Subcutaneous adipose tissue (tissue), 4 donors: ENCODE results near the gene EIF4B. TPM values are rescaled to one million over a fixed set of nuclear protein-coding genes. Genes with fewer than 3 reads are reported as not detected.

Experiments
- total RNA-seq, 4 donors: library from RNA; depleted of rRNA; stranded (reverse); fragments of >200 nt; gene quantifications; one replicate each; pipeline ENCODE4 v1.1.0, GENCODE V29; 2016
- TF ChIP-seq, protein P1 (sequence below): fragments of 450-650 bp; IDR thresholded peaks from one replicate; pipeline ENCODE4 v1.5.1; 2016; ENCODE audit warnings: low read depth, mild to moderate bottlenecking, control low read depth, antibody characterized with exemption, moderate library complexity

EIF4B gene
- total RNA-seq, 4 donors from 2014 or later: 471 to 677 (median 528) TPM

GRCh38 chr12:53074283-53074998, 68.2 kb downstream of the EIF4B start:
- TF ChIP-seq, protein P1, sequence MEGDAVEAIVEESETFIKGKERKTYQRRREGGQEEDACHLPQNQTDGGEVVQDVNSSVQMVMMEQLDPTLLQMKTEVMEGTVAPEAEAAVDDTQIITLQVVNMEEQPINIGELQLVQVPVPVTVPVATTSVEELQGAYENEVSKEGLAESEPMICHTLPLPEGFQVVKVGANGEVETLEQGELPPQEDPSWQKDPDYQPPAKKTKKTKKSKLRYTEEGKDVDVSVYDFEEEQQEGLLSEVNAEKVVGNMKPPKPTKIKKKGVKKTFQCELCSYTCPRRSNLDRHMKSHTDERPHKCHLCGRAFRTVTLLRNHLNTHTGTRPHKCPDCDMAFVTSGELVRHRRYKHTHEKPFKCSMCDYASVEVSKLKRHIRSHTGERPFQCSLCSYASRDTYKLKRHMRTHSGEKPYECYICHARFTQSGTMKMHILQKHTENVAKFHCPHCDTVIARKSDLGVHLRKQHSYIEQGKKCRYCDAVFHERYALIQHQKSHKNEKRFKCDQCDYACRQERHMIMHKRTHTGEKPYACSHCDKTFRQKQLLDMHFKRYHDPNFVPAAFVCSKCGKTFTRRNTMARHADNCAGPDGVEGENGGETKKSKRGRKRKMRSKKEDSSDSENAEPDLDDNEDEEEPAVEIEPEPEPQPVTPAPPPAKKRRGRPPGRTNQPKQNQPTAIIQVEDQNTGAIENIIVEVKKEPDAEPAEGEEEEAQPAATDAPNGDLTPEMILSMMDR: no peak

DNA sequence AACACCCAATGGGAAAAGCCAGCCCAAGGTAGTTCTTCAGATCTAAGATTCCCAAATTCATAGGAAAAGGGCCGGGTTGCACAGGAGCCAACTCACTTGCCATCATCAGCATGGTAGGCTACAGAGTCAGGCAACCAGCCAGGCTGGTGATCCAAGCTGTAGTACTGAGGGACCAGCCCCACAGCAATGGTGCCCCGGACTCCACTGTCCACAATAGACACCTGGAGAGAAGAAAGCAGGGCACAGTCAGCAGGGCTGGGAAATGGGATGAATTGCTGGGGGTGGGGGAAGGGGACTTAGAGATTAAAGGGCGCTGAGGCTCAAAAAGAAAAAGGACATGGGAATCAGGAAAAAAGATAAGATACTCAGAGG, 68.7 kb downstream of the EIF4B start:
- TF ChIP-seq, protein P1: no peak

DNA sequence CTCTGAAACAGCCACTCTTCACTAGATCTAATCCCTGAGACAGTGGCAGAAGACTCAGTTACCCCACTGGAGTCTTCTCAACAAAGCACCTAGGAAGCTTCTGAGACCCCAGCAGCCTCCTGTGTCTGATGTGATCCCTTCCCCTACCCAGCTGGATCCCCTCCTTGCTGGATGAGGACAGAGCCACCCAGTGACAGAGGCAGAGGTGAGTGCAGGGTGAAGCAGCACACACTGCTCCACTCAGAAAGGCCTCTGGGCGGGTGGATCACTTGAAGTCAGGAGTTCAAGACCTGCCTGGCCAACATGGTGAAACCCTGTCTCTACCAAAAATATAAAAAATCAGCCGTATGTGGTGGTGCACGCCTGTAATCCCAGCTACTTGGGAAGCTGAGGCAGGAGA, 70.2 kb downstream of the EIF4B start:
- TF ChIP-seq, protein P1: no peak

DNA sequence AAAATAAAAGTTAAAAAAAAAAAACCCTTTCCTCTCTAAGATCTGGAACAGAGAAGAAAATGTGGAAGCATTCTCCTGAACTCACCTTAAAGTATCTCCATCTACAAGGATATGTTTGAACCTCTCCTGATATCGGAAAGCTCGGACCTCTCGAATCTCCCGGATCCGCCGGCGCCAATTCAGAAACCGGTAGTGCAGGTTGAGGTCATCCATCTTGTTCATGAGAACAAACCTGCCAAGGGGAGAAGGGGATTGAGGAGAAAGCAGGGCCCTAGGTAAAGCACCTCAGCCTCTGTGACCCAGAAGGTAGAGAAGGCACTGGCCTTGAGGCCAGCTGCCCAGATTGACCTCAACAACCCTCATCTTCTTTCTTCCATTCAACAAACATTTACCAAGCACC, 70.8 kb downstream of the EIF4B start:
- TF ChIP-seq, protein P1: no peak

GRCh38 chr12:53078425-53079225, 72.4 kb downstream of the EIF4B start:
- TF ChIP-seq, protein P1: no peak

GRCh38 chr12:53079226-53080117, 73.2 kb downstream of the EIF4B start, which contains the start of gene SPRYD3:
SPRYD3 (minus strand) TSS chr12:53079390; CDS start chr12:53079333, 57 bp downstream.
- TF ChIP-seq, protein P1: no peak
